ENCODE measurements around the gene ZFYVE9. TPM values are rescaled to one million over a fixed set of nuclear protein-coding genes. Genes with fewer than 3 reads are reported as not detected.
"Not testable (repeated sequence)": the region's sequence is repeated elsewhere in the genome, so short reads cannot be mapped to it uniquely, and the experiment has no call there.

ZFYVE9 gene
- 6.8 TPM for total RNA-seq
- polyA plus RNA-seq: 3.6 TPM
- long read RNA-seq, donor 1: 0 reads
- long read RNA-seq, donor 2: 0 reads
- long read RNA-seq, donor 3: 0 reads
- long read RNA-seq, donor 4, full-length matches to known transcripts: 1 of 1 reads
- long read RNA-seq, donor 4, partial matches to known transcripts: 0 of 1 reads
- long read RNA-seq, donor 4, other reads (novel, unspliced or antisense): 0 of 1 reads
- long read RNA-seq, donor 5, partial matches to known transcripts: 6 of 6 reads
- long read RNA-seq, donor 5, other reads (novel, unspliced or antisense): 0 of 6 reads
- long read RNA-seq, donor 6: 0 reads
- long read RNA-seq, donor 7, partial matches to known transcripts: 5 of 5 reads
- long read RNA-seq, donor 7, other reads (novel, unspliced or antisense): 0 of 5 reads
- long read RNA-seq, donor 8: 0 reads
- long read RNA-seq, donor 9: 0 reads
- long read RNA-seq, donor 10: 0 reads

GRCh38 chr1:52141513-52142219 is at the start of gene ZFYVE9:
Gene ZFYVE9, plus strand, starts transcription at chr1:52142089. Its CDS starts 91,118 bp downstream, at chr1:52233207.
- WGBS: 2% methylated on average over 72 of the region's 72 CpGs
- peak in 7 of 9 donors; percentile 43 to 79 (median 55) for DNase-seq (ENCODE audit: low read depth in 6 of 9, low spot score in 9 of 9)

DNA sequence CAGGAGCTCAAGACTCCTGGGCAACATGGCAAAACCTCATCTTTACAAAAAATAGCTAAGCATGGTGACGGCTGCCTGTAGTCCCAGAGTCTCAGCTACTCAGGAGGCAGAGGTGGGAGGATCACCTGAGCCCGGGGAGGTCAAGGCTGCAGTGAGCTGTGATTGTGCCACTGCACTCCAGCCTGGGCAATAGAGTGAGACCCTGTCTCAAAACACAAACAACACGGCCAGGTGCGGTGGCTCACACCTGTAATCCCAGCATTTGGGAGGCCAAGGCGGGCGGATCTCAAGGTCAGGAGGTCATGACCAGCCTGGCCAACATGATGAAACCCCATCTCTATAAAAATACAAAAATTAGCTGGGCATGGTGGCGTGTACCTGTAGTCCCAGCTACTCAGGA is 47.6 kb upstream of the ZFYVE9 start:
- not testable (repeated sequence) for DNase-seq (ENCODE audit: low read depth in 6 of 9, low spot score in 9 of 9); H3K27ac ChIP-seq (ENCODE audit: low read depth in 1 of 2, low read length in 1 of 2); H3K36me3 ChIP-seq (ENCODE audit: control insufficient read depth in 2 of 2, insufficient read depth in 2 of 2, low read length in 1 of 2); H3K4me1 ChIP-seq (ENCODE audit: control insufficient read depth in 2 of 2, insufficient read depth in 2 of 2, low read length in 2 of 2); H3K9me3 ChIP-seq (ENCODE audit: control insufficient read depth in 2 of 2, insufficient read depth in 1 of 2, low read length in 1 of 2); H3K4me3 ChIP-seq (ENCODE audit: low read length in 2 of 2); H3K27me3 ChIP-seq (ENCODE audit: control insufficient read depth in 2 of 2, insufficient read depth in 1 of 2, low read length in 1 of 2)
- WGBS: 96% methylated on average over 7 of the region's 7 CpGs

More at GRCh38 chr1:52141513-52142219, at the start of gene ZFYVE9:
- peaks cover 5% of the 10 kb centered on the region in 2 donors for H3K4me1 ChIP-seq (ENCODE audit: control insufficient read depth in 2 of 2, insufficient read depth in 2 of 2, low read length in 2 of 2)
- H3K36me3 ChIP-seq (ENCODE audit: control insufficient read depth in 2 of 2, insufficient read depth in 2 of 2, low read length in 1 of 2): no peaks in the 10 kb centered on the region
- peaks cover 0 to 3% of the 10 kb centered on the region in 2 donors for H3K9me3 ChIP-seq (ENCODE audit: control insufficient read depth in 2 of 2, insufficient read depth in 1 of 2, low read length in 1 of 2)
- peak within 1 kb of the TSS; percentile 40 to 81 for H3K4me3 ChIP-seq (ENCODE audit: low read length in 2 of 2)
- peak within 1 kb of the TSS; percentile 11 to 74 for H3K27ac ChIP-seq (ENCODE audit: low read depth in 1 of 2, low read length in 1 of 2)
- H3K27me3 ChIP-seq (ENCODE audit: control insufficient read depth in 2 of 2, insufficient read depth in 1 of 2, low read length in 1 of 2): peaks cover 13 to 41% of the 10 kb centered on the region in 2 donors

DNA sequence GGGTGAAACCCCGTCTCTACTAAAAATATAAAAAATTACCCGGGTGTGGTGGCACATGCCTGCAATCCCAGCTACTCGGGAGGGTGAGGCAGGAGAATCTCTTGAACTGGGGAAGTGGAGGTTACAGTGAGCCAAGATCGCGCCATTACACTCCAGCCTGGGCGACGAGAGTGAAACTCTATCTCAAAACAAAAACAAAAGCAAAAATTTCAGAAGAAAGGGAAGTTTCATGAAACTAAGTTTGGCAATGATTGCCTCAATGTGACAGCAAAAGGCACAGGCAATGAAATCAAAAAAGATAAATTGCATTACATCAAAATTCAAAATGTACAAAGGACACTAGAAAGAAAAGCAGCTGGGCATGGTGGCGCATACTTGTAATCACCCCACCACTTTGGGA is 45.7 kb upstream of the ZFYVE9 start:
- no peak for DNase-seq (ENCODE audit: low read depth in 6 of 9, low spot score in 9 of 9)
- Histone ChIP-seq H3K4me1 (ENCODE audit: control insufficient read depth in 2 of 2, insufficient read depth in 2 of 2, low read length in 2 of 2) (no peaks in the 10 kb centered on the region), H3K9me3 (ENCODE audit: control insufficient read depth in 2 of 2, insufficient read depth in 1 of 2, low read length in 1 of 2) (no peaks in the 10 kb centered on the region), H3K4me3 (ENCODE audit: low read length in 2 of 2) (no peak overlapping the region), H3K27ac (ENCODE audit: low read depth in 1 of 2, low read length in 1 of 2) (no peak overlapping the region), H3K36me3 (ENCODE audit: control insufficient read depth in 2 of 2, insufficient read depth in 2 of 2, low read length in 1 of 2) (peaks cover 0 to 2% of the 10 kb centered on the region in 2 donors), H3K27me3 (ENCODE audit: control insufficient read depth in 2 of 2, insufficient read depth in 1 of 2, low read length in 1 of 2) (no peaks in the 10 kb centered on the region)
- WGBS: 90% methylated on average over 8 of the region's 8 CpGs

- 89% methylated on average over 8 of the region's 8 CpGs for WGBS
- peaks cover 0 to 3% of the 10 kb centered on the region in 2 donors for H3K4me1 ChIP-seq (ENCODE audit: control insufficient read depth in 2 of 2, insufficient read depth in 2 of 2, low read length in 2 of 2)
- H3K27me3 ChIP-seq (ENCODE audit: control insufficient read depth in 2 of 2, insufficient read depth in 1 of 2, low read length in 1 of 2): no peaks in the 10 kb centered on the region
- no peaks in the 10 kb centered on the region for H3K9me3 ChIP-seq (ENCODE audit: control insufficient read depth in 2 of 2, insufficient read depth in 1 of 2, low read length in 1 of 2)
- H3K27ac ChIP-seq (ENCODE audit: low read depth in 1 of 2, low read length in 1 of 2): no peak overlapping the region
- H3K36me3 ChIP-seq (ENCODE audit: control insufficient read depth in 2 of 2, insufficient read depth in 2 of 2, low read length in 1 of 2): no peaks in the 10 kb centered on the region
- H3K4me3 ChIP-seq (ENCODE audit: low read length in 2 of 2): no peak overlapping the region
- DNase-seq (ENCODE audit: low read depth in 6 of 9, low spot score in 9 of 9): no peak
Measured at GRCh38 chr1:52098139-52098871, 43.6 kb upstream of the ZFYVE9 start.

GRCh38 chr1:52102336-52103013 is 39.4 kb upstream of the ZFYVE9 start:
- H3K4me1 ChIP-seq (ENCODE audit: control insufficient read depth in 2 of 2, insufficient read depth in 2 of 2, low read length in 2 of 2): peaks cover 0 to 3% of the 10 kb centered on the region in 2 donors
- H3K9me3 ChIP-seq (ENCODE audit: control insufficient read depth in 2 of 2, insufficient read depth in 1 of 2, low read length in 1 of 2): no peaks in the 10 kb centered on the region
- no peaks in the 10 kb centered on the region for H3K36me3 ChIP-seq (ENCODE audit: control insufficient read depth in 2 of 2, insufficient read depth in 2 of 2, low read length in 1 of 2)
- no peaks in the 10 kb centered on the region for H3K27me3 ChIP-seq (ENCODE audit: control insufficient read depth in 2 of 2, insufficient read depth in 1 of 2, low read length in 1 of 2)
- WGBS: 100% methylated on average over 1 of the region's 1 CpG
- no peak overlapping the region for H3K27ac ChIP-seq (ENCODE audit: low read depth in 1 of 2, low read length in 1 of 2)
- H3K4me3 ChIP-seq (ENCODE audit: low read length in 2 of 2): no peak overlapping the region
- no peak for DNase-seq (ENCODE audit: low read depth in 6 of 9, low spot score in 9 of 9)

DNA sequence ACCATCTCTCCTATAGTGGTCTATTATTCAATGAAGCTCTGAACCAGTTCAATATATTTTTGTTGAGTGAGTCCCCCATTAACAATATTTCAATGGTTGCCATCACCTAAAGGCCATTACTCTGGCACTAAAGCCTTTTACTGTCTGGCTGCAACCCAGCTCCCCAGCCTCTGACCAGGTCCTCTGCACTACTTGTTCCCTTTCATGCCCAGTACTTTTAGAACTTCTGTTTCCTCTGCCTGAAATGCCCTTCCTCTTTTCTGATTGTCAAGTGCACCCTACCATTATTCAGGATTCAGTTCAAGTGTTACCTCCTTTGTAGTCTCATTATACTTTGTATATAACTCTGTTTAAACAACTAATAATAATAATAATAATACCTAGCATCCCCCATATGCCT is 30.4 kb upstream of the ZFYVE9 start:
- no peak for DNase-seq (ENCODE audit: low read depth in 6 of 9, low spot score in 9 of 9)
- no peaks in the 10 kb centered on the region for H3K36me3 ChIP-seq (ENCODE audit: control insufficient read depth in 2 of 2, insufficient read depth in 2 of 2, low read length in 1 of 2)
- H3K27ac ChIP-seq (ENCODE audit: low read depth in 1 of 2, low read length in 1 of 2): no peak overlapping the region
- H3K27me3 ChIP-seq (ENCODE audit: control insufficient read depth in 2 of 2, insufficient read depth in 1 of 2, low read length in 1 of 2): no peaks in the 10 kb centered on the region
- H3K4me3 ChIP-seq (ENCODE audit: low read length in 2 of 2): no peak overlapping the region
- H3K9me3 ChIP-seq (ENCODE audit: control insufficient read depth in 2 of 2, insufficient read depth in 1 of 2, low read length in 1 of 2): no peaks in the 10 kb centered on the region
- no peaks in the 10 kb centered on the region for H3K4me1 ChIP-seq (ENCODE audit: control insufficient read depth in 2 of 2, insufficient read depth in 2 of 2, low read length in 2 of 2)

DNA sequence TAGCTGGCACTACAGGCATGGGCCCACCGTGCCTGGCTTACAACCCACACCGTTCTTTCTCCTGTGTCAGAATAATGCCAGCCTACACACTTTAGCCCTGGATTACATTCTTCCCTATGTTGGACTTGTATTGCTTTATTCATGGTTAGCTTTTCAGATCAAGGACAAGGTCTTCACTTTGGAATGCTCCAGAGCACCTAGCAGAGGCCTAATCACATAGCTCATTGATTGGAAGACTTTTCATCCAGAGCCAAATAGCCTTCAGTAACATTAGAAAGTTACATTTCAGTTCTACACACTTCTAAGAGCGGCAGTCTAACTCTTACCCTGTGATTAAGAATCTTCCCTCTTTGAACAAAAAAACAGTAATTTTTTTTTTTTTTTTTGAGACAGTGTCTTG is 29.4 kb upstream of the ZFYVE9 start:
- no peak for DNase-seq (ENCODE audit: low read depth in 6 of 9, low spot score in 9 of 9)
- 96% methylated on average over 3 of the region's 3 CpGs for WGBS
- Histone ChIP-seq H3K27ac (ENCODE audit: low read depth in 1 of 2, low read length in 1 of 2) (no peak overlapping the region), H3K36me3 (ENCODE audit: control insufficient read depth in 2 of 2, insufficient read depth in 2 of 2, low read length in 1 of 2) (no peaks in the 10 kb centered on the region), H3K27me3 (ENCODE audit: control insufficient read depth in 2 of 2, insufficient read depth in 1 of 2, low read length in 1 of 2) (no peaks in the 10 kb centered on the region), H3K9me3 (ENCODE audit: control insufficient read depth in 2 of 2, insufficient read depth in 1 of 2, low read length in 1 of 2) (no peaks in the 10 kb centered on the region), H3K4me3 (ENCODE audit: low read length in 2 of 2) (no peak overlapping the region), H3K4me1 (ENCODE audit: control insufficient read depth in 2 of 2, insufficient read depth in 2 of 2, low read length in 2 of 2) (no peaks in the 10 kb centered on the region)

GRCh38 chr1:52119301-52120079 is 22.4 kb upstream of the ZFYVE9 start:
- DNase-seq (ENCODE audit: low read depth in 6 of 9, low spot score in 9 of 9): no peak
- Histone ChIP-seq H3K9me3 (ENCODE audit: control insufficient read depth in 2 of 2, insufficient read depth in 1 of 2, low read length in 1 of 2) (no peaks in the 10 kb centered on the region), H3K27me3 (ENCODE audit: control insufficient read depth in 2 of 2, insufficient read depth in 1 of 2, low read length in 1 of 2) (no peaks in the 10 kb centered on the region), H3K27ac (ENCODE audit: low read depth in 1 of 2, low read length in 1 of 2) (no peak overlapping the region), H3K4me1 (ENCODE audit: control insufficient read depth in 2 of 2, insufficient read depth in 2 of 2, low read length in 2 of 2) (no peaks in the 10 kb centered on the region), H3K4me3 (ENCODE audit: low read length in 2 of 2) (no peak overlapping the region), H3K36me3 (ENCODE audit: control insufficient read depth in 2 of 2, insufficient read depth in 2 of 2, low read length in 1 of 2) (no peaks in the 10 kb centered on the region)
- WGBS: 88% methylated on average over 12 of the region's 12 CpGs
